A549 (cell line): ENCODE results near the gene KCNK2. TPM values are rescaled to one million over a fixed set of nuclear protein-coding genes. Genes with fewer than 3 reads are reported as not detected.

ENCODE experiments used
- ATAC-seq, 2 experiments: fragments of 200-7000 bp in 1 of 2; fragments of >200 bp in 1 of 2; cut with Nextera tagmentation in 1 of 2; cut with Tn5 transposase in 1 of 2; 3 replicates each; pipeline versions ENCODE4 v1.8.0 to v1.9.1; 2018 to 2020; ENCODE audit warnings: mild to moderate bottlenecking in 1 of 2, moderate library complexity in 1 of 2
- CTCF ChIA-PET: fragments of 300-600 bp; sonication (Branson Sonifier 250); formaldehyde crosslinking; extraction: SDS; loops from one replicate; lab custom pipeline; 2021; ENCODE audit warnings: antibody characterized with exemption, inconsistent platforms; lab: Yijun Ruan, JAX
- POLR2A ChIA-PET: fragments of 350-600 bp; formaldehyde crosslinking; extraction: SDS; loops from one replicate; lab custom pipeline; 2021; ENCODE audit warnings: antibody characterized with exemption, inconsistent platforms; lab: Yijun Ruan, JAX
- DNase-seq, 2 experiments: peaks; one replicate each; pipeline versions ENCODE4 v3.0.0 to v3.0.0-alpha.2; 2011 to 2016; ENCODE audit warnings: low read depth in 1 of 2, low spot score in 1 of 2
- FAIRE-seq: peaks from 2 replicates; lab custom pipeline; 2011; peaks lifted over from hg19 to GRCh38; lab: Jason Lieb, UNC
- H3K27ac ChIP-seq, 2 experiments: fragments of >200 bp; sonication (Bioruptor Twin); formaldehyde crosslinking; 3 replicates each; pipeline ENCODE4 v1.5.1; 2016 to 2017
- H3K4me1 ChIP-seq: fragments of >200 bp; sonication (Bioruptor Twin); formaldehyde crosslinking; 3 replicates; pipeline ENCODE4 v1.6.1; 2016
- H3K4me2 ChIP-seq: fragments of >200 bp; sonication (Bioruptor Twin); formaldehyde crosslinking; 3 replicates; pipeline ENCODE4 v1.6.1; 2016
- H3K4me3 ChIP-seq: fragments of >200 bp; sonication (Bioruptor Twin); formaldehyde crosslinking; 3 replicates; pipeline ENCODE4 v1.5.1; 2016
- H3K9me3 ChIP-seq: fragments of >200 bp; sonication (Bioruptor Twin); formaldehyde crosslinking; 3 replicates; pipeline ENCODE4 v1.6.1; 2016
- ATOH8 ChIP-seq: fragments of 250-450 bp; sonication (Bioruptor Pico); IDR thresholded peaks from 2 replicates; pipeline ENCODE4 v1.5.0; 2020; ENCODE audit warnings: low read depth, mild to moderate bottlenecking, moderate library complexity
- BHLHE40 ChIP-seq: IDR thresholded peaks from 2 replicates; pipeline ENCODE4 v1.6.1; 2012; ENCODE audit warnings: low read depth, low read length, inconsistent platforms
- CBX2 ChIP-seq: fragments of 200-600 bp; sonication (generic); IDR thresholded peaks from 2 replicates; pipeline ENCODE4 v1.6.1; 2016; ENCODE audit warnings: low read depth, mild to moderate bottlenecking, borderline replicate concordance
- CHD4 ChIP-seq: fragments of 200-600 bp; sonication (generic); IDR thresholded peaks from 2 replicates; pipeline ENCODE4 v1.6.1; 2016; ENCODE audit warnings: antibody characterized with exemption, mild to moderate bottlenecking, borderline replicate concordance
- HEYL ChIP-seq: fragments of 250-450 bp; sonication (Bioruptor Pico); IDR thresholded peaks from 2 replicates; pipeline ENCODE4 v1.8.0; 2021; ENCODE audit warnings: mild to moderate bottlenecking, moderate library complexity
- KDM5A ChIP-seq: fragments of 200-600 bp; sonication (generic); IDR thresholded peaks from 2 replicates; pipeline ENCODE4 v1.6.1; 2016; ENCODE audit warnings: antibody characterized with exemption, mild to moderate bottlenecking
- RARB ChIP-seq: fragments of 250-450 bp; sonication (Bioruptor Pico); IDR thresholded peaks from 2 replicates; pipeline ENCODE4 v1.8.0; 2021; ENCODE audit warnings: mild to moderate bottlenecking, moderate library complexity
- SREBF2 ChIP-seq: fragments of 450-650 bp; IDR thresholded peaks from 2 replicates; pipeline ENCODE4 v1.6.1; 2014; ENCODE audit warnings: mild to moderate bottlenecking, moderate library complexity
- USF2 ChIP-seq: fragments of 450-650 bp; IDR thresholded peaks from 2 replicates; pipeline ENCODE4 v1.6.1; 2014; ENCODE audit warnings: antibody characterized with exemption
- ZC3H11A ChIP-seq: fragments of 450-650 bp; IDR thresholded peaks from 2 replicates; pipeline ENCODE4 v1.6.1; 2014; ENCODE audit warnings: antibody characterized with exemption, mild to moderate bottlenecking
- ZFP36 ChIP-seq: fragments of 450-650 bp; IDR thresholded peaks from 2 replicates; pipeline ENCODE4 v1.6.1; 2014; ENCODE audit warnings: borderline replicate concordance; ENCODE audit not compliant: partially characterized antibody
- WGBS: methylation state at CpG from one replicate; pipeline ENCODE4 v1.1.6; 2017; ENCODE audit errors: missing lambda C conversion rate; 5-methylcytosine and 5-hydroxymethylcytosine counted together
- polyA minus RNA-seq: library from RNA; depleted of rRNA, polyadenylated mRNA; stranded (reverse); fragments of >200 nt; gene quantifications from 2 replicates; pipeline ENCODE4 v1.2.3, GENCODE V29; 2011; rRNA and poly(A)+ RNA removed
- polyA plus RNA-seq, 4 experiments: library from polyadenylated mRNA; depleted of rRNA in 3 of 4; stranded (reverse); fragments of >200 nt; fragmentation: RNase III in 1 of 4; extraction: RNeasy Plus Mini Kit Qiagen cat#74134 plus additional on column Dnase treatment in 1 of 4; gene quantifications; 2 replicates in 3 of 4; 3 replicates in 1 of 4; pipeline ENCODE4 v1.2.3, GENCODE V29; 2011 to 2017
- TF ChIP-seq, protein P1 (sequence below): fragments of 150-350 bp; IDR thresholded peaks from 2 replicates; pipeline ENCODE4 v1.6.1; 2014; ENCODE audit warnings: low read depth, mild to moderate bottlenecking, low read length
- TF ChIP-seq, protein P2 (sequence below): fragments of >200 bp; sonication (Bioruptor Twin); formaldehyde crosslinking; IDR thresholded peaks from 3 replicates; pipeline ENCODE4 v1.6.1; 2016
- TF ChIP-seq, protein P3 (sequence below): IDR thresholded peaks from 2 replicates; pipeline ENCODE4 v1.6.1; 2012
- TF ChIP-seq, protein P4 (sequence below): fragments of >200 bp; sonication (Bioruptor Twin); formaldehyde crosslinking; IDR thresholded peaks from 3 replicates; pipeline ENCODE4 v1.5.1; 2016

Gene KCNK2, protein sequence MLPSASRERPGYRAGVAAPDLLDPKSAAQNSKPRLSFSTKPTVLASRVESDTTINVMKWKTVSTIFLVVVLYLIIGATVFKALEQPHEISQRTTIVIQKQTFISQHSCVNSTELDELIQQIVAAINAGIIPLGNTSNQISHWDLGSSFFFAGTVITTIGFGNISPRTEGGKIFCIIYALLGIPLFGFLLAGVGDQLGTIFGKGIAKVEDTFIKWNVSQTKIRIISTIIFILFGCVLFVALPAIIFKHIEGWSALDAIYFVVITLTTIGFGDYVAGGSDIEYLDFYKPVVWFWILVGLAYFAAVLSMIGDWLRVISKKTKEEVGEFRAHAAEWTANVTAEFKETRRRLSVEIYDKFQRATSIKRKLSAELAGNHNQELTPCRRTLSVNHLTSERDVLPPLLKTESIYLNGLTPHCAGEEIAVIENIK
- polyA plus RNA-seq (2011; rRNA removed) (not detected in 2 replicates), polyA plus RNA-seq (2017; fragmentation: RNase III; extraction: RNeasy Plus Mini Kit Qiagen cat#74134 plus additional on column Dnase treatment) (0.04 to 0.07 TPM (median 0.07 TPM) in 3 replicates), polyA minus RNA-seq (0.25 TPM in 1 of 2 replicates, not detected in the other)
- polyA plus RNA-seq (2012; cell fraction: cytosol; rRNA removed) = not detected in 2 replicates
- not detected in 2 replicates for polyA plus RNA-seq (2012; cell fraction: nucleus; rRNA removed)

DNA sequence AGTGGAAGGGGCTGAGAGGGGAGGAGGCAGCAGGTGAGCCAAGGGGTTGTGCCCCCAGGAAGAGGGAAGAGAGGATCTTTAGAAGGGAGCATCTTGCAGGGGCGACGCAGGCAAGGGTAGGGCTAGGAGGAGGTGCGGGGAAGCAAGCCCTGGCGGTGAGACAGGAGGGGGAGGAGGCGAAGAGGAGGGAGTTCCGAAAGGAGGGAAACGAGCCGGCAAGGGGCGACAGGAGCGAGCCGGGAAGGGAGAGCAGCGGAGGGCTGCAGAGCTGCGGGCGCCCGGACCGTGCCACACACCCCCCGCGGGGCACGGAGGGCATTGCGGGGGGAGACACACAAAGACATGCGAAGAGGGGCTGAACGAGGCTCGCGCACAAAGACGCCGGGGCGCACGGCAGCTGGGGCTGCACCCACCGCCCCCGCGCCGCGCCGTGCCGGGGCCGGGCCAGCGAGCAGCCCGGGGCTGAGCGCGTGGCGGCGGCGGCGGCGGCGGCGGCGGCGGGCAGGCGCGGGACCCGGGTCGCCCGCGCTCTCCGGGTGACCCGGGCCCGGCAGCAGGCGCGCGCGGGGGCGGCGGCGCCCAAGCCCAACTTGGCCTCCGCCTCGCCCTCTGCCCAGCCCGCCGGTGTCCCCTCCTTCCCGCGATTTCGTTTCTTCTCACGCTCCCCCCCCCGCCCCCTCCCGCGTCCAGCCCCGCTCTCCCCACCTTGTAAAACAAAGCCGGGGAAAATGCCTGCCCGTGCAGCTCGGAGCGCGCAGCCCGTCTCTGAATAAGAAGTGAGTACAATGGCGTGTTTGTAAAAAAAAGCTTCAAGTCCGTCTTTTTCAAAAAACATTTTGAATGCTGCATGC is at the start of gene KCNK2:
TSS of gene KCNK2 (plus strand) at position 206 of the 851 bp plus-strand sequence. CDS start 649 bp downstream, outside the sequence.
- Histone ChIP-seq H3K9me3 (no peaks in the 10 kb centered on the region; the same call in 2 of the 3 replicates), H3K4me2 (peak within 1 kb of the TSS; percentile 88), H3K4me1 (peaks cover 7% of the 10 kb centered on the region; the same call in 1 of the 3 replicates), H3K4me3 (peak within 1 kb of the TSS; percentile 50), H3K27ac (peak within 1 kb of the TSS in 1 of 2 experiments; percentile 62; a peak in 3 of 6 replicates)
- WGBS = 2% methylated on average over 47 of the region's 85 CpGs
- TF ChIP-seq USF2 = no peak
- no peak for TF ChIP-seq CBX2
- TF ChIP-seq ZFP36 = no peak
- TF ChIP-seq RARB (CRISPR knock-in tag) = no peak
- no peak for TF ChIP-seq CHD4
- TF ChIP-seq SREBF2 = no peak
- no peak for TF ChIP-seq ATOH8 (CRISPR knock-in tag)
- TF ChIP-seq BHLHE40 = no peak
- no peak for TF ChIP-seq HEYL (CRISPR knock-in tag)
- TF ChIP-seq KDM5A = no peak
- TF ChIP-seq ZC3H11A = no peak
- TF ChIP-seq, protein P1, sequence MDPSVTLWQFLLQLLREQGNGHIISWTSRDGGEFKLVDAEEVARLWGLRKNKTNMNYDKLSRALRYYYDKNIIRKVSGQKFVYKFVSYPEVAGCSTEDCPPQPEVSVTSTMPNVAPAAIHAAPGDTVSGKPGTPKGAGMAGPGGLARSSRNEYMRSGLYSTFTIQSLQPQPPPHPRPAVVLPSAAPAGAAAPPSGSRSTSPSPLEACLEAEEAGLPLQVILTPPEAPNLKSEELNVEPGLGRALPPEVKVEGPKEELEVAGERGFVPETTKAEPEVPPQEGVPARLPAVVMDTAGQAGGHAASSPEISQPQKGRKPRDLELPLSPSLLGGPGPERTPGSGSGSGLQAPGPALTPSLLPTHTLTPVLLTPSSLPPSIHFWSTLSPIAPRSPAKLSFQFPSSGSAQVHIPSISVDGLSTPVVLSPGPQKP = no peak
- TF ChIP-seq, protein P2, sequence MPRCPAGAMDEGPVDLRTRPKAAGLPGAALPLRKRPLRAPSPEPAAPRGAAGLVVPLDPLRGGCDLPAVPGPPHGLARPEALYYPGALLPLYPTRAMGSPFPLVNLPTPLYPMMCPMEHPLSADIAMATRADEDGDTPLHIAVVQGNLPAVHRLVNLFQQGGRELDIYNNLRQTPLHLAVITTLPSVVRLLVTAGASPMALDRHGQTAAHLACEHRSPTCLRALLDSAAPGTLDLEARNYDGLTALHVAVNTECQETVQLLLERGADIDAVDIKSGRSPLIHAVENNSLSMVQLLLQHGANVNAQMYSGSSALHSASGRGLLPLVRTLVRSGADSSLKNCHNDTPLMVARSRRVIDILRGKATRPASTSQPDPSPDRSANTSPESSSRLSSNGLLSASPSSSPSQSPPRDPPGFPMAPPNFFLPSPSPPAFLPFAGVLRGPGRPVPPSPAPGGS = no peak
- TF ChIP-seq, protein P3, sequence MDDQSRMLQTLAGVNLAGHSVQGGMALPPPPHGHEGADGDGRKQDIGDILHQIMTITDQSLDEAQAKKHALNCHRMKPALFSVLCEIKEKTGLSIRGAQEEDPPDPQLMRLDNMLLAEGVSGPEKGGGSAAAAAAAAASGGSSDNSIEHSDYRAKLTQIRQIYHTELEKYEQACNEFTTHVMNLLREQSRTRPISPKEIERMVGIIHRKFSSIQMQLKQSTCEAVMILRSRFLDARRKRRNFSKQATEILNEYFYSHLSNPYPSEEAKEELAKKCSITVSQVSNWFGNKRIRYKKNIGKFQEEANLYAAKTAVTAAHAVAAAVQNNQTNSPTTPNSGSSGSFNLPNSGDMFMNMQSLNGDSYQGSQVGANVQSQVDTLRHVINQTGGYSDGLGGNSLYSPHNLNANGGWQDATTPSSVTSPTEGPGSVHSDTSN = no peak
- TF ChIP-seq, protein P4, sequence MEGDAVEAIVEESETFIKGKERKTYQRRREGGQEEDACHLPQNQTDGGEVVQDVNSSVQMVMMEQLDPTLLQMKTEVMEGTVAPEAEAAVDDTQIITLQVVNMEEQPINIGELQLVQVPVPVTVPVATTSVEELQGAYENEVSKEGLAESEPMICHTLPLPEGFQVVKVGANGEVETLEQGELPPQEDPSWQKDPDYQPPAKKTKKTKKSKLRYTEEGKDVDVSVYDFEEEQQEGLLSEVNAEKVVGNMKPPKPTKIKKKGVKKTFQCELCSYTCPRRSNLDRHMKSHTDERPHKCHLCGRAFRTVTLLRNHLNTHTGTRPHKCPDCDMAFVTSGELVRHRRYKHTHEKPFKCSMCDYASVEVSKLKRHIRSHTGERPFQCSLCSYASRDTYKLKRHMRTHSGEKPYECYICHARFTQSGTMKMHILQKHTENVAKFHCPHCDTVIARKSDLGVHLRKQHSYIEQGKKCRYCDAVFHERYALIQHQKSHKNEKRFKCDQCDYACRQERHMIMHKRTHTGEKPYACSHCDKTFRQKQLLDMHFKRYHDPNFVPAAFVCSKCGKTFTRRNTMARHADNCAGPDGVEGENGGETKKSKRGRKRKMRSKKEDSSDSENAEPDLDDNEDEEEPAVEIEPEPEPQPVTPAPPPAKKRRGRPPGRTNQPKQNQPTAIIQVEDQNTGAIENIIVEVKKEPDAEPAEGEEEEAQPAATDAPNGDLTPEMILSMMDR = no peak
- peak; percentile 60 to 71; a peak in 4 of 6 replicates for ATAC-seq
- ChIA-PET POLR2A (no interaction called here), CTCF (no interaction called here)
- no peak for DNase-seq
- FAIRE-seq = no peak
